ENCODE data around the gene VAPB.

The VAPB gene

GRCh38 chr20:58473453-58474425 is 84.7 kb downstream of the VAPB start:
- no peak overlapping the region for H3K4me3 ChIP-seq
- H3K27ac ChIP-seq: no peak overlapping the region
- H4K20me1 ChIP-seq: no peaks in the 10 kb centered on the region
- no peaks in the 10 kb centered on the region for H3K4me1 ChIP-seq
- no peak overlapping the region for H3K9ac ChIP-seq
- no peak overlapping the region for H3K4me2 ChIP-seq
- H3K9me3 ChIP-seq: peaks cover 11% of the 10 kb centered on the region
- H3K27me3 ChIP-seq: no peaks in the 10 kb centered on the region
- no peaks in the 10 kb centered on the region for H3K36me3 ChIP-seq
- no peak for TF ChIP-seq Cebpa-rat (IDR thresholded peaks at IDR 0.05)

GRCh38 chr20:58475466-58475865 is 86.4 kb downstream of the VAPB start:
- Histone ChIP-seq H3K4me3 (no peak overlapping the region), H3K4me2 (no peak overlapping the region), H3K9me3 (peaks cover 18% of the 10 kb centered on the region), H3K27me3 (no peaks in the 10 kb centered on the region), H4K20me1 (no peaks in the 10 kb centered on the region), H3K4me1 (no peaks in the 10 kb centered on the region), H3K36me3 (no peaks in the 10 kb centered on the region), H3K9ac (no peak overlapping the region), H3K27ac (no peak overlapping the region)
- TF ChIP-seq Cebpa-rat (IDR thresholded peaks at IDR 0.05): no peak

- Histone ChIP-seq H3K9ac (no peak overlapping the region), H3K4me3 (no peak overlapping the region), H3K36me3 (no peaks in the 10 kb centered on the region), H3K4me1 (no peaks in the 10 kb centered on the region), H3K27me3 (no peaks in the 10 kb centered on the region), H3K4me2 (no peak overlapping the region), H4K20me1 (no peaks in the 10 kb centered on the region), H3K9me3 (peaks cover 38% of the 10 kb centered on the region), H3K27ac (no peak overlapping the region)
- TF ChIP-seq Cebpa-rat (IDR thresholded peaks at IDR 0.05): no peak
Measured at GRCh38 chr20:58478141-58478805, 89.2 kb downstream of the VAPB start.

GRCh38 chr20:58479726-58480440 is 90.9 kb downstream of the VAPB start:
- Histone ChIP-seq H3K27me3 (no peaks in the 10 kb centered on the region), H3K9me3 (peaks cover 42% of the 10 kb centered on the region), H3K4me1 (no peaks in the 10 kb centered on the region), H3K36me3 (no peaks in the 10 kb centered on the region), H3K27ac (no peak overlapping the region), H3K4me2 (no peak overlapping the region), H3K9ac (no peak overlapping the region), H4K20me1 (no peaks in the 10 kb centered on the region), H3K4me3 (no peak overlapping the region)
- TF ChIP-seq Cebpa-rat (IDR thresholded peaks at IDR 0.05): no peak

GRCh38 chr20:58480551-58481336 is 91.7 kb downstream of the VAPB start:
- Histone ChIP-seq H4K20me1 (no peaks in the 10 kb centered on the region), H3K36me3 (no peaks in the 10 kb centered on the region), H3K9me3 (peaks cover 50% of the 10 kb centered on the region), H3K27ac (no peak overlapping the region), H3K27me3 (no peaks in the 10 kb centered on the region), H3K9ac (no peak overlapping the region), H3K4me2 (no peak overlapping the region), H3K4me3 (no peak overlapping the region), H3K4me1 (no peaks in the 10 kb centered on the region)
- no peak for TF ChIP-seq Cebpa-rat (IDR thresholded peaks at IDR 0.05)

- H3K4me3 ChIP-seq: no peak overlapping the region
- H3K4me2 ChIP-seq: no peak overlapping the region
- TF ChIP-seq Cebpa-rat (IDR thresholded peaks at IDR 0.05): no peak
- peaks cover 58% of the 10 kb centered on the region for H3K9me3 ChIP-seq
- H3K9ac ChIP-seq: no peak overlapping the region
- H4K20me1 ChIP-seq: no peaks in the 10 kb centered on the region
- H3K27me3 ChIP-seq: no peaks in the 10 kb centered on the region
- H3K4me1 ChIP-seq: no peaks in the 10 kb centered on the region
- no peaks in the 10 kb centered on the region for H3K36me3 ChIP-seq
- H3K27ac ChIP-seq: no peak overlapping the region
Measured at GRCh38 chr20:58481481-58482021, 92.5 kb downstream of the VAPB start.

- Histone ChIP-seq H3K9ac (no peak overlapping the region), H3K4me3 (no peak overlapping the region), H3K4me2 (no peak overlapping the region), H3K27ac (no peak overlapping the region), H3K9me3 (peaks cover 63% of the 10 kb centered on the region), H3K4me1 (no peaks in the 10 kb centered on the region), H3K27me3 (no peaks in the 10 kb centered on the region), H4K20me1 (no peaks in the 10 kb centered on the region), H3K36me3 (no peaks in the 10 kb centered on the region)
- TF ChIP-seq Cebpa-rat (IDR thresholded peaks at IDR 0.05): no peak
Measured at GRCh38 chr20:58482416-58482815, 93.4 kb downstream of the VAPB start.

- Histone ChIP-seq H3K9ac (no peak overlapping the region), H3K4me3 (no peak overlapping the region), H4K20me1 (no peaks in the 10 kb centered on the region), H3K4me2 (no peak overlapping the region), H3K27ac (no peak overlapping the region), H3K9me3 (peaks cover 64% of the 10 kb centered on the region), H3K36me3 (no peaks in the 10 kb centered on the region), H3K27me3 (no peaks in the 10 kb centered on the region), H3K4me1 (no peaks in the 10 kb centered on the region)
- TF ChIP-seq Cebpa-rat (IDR thresholded peaks at IDR 0.05): no peak
Measured at GRCh38 chr20:58483051-58483450, 94.0 kb downstream of the VAPB start.

GRCh38 chr20:58483470-58483869 is 94.4 kb downstream of the VAPB start:
- TF ChIP-seq Cebpa-rat (IDR thresholded peaks at IDR 0.05): no peak
- Histone ChIP-seq H4K20me1 (no peaks in the 10 kb centered on the region), H3K4me3 (no peak overlapping the region), H3K36me3 (no peaks in the 10 kb centered on the region), H3K4me1 (no peaks in the 10 kb centered on the region), H3K27me3 (no peaks in the 10 kb centered on the region), H3K9me3 (peaks cover 64% of the 10 kb centered on the region), H3K9ac (no peak overlapping the region), H3K4me2 (no peak overlapping the region), H3K27ac (no peak overlapping the region)
